Amniotic stem cell (primary cell): ENCODE results near the gene SLIT1.
"Not testable (repeated sequence)": the region's sequence is repeated elsewhere in the genome, so short reads cannot be mapped to it uniquely, and the experiment has no call there.

Source experiments
- DNase-seq: peaks from one replicate; lab custom pipeline; 2025; lab: John Stamatoyannopoulos, UW

SLIT1 gene

DNA sequence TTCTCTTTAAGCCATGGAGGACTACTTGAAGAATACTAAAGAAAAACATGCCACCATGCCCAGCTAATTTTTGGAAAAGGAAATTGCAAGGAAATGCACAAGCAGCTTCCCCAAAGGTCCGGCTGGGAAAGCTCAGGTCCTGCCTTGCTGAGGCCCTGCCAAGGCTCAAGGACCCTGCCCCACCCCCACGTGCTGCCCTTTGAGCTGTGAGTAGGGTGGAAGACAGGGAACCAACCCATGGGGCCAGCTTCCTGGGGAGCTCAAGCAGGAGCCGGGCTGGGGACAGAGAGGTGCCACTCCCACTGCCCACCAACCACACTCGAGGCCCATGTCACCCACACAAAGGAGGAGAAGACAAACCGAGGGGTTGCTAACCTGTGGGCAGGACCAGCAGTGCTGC is 78.2 kb downstream of the SLIT1 start:
- no peak for DNase-seq

DNA sequence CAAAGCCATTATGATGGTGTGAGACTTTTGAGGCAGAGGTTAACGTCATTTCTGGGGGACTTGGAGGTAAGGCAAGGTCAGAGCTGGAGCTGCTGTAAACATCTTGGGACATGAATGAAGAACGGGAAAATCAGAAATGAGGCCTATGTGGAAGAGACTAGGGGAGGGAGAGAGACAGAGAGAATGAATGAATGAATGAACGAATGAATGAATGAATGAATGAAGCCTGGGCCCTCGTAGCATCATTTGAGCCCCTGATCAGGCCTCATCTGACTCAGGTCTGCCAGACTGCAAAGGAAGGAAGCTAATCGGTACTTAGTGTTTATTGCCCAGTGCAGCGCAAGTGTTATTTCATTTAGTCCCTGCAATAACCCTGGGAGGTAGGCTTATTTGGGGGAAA is 79.6 kb downstream of the SLIT1 start:
- no peak for DNase-seq

DNA sequence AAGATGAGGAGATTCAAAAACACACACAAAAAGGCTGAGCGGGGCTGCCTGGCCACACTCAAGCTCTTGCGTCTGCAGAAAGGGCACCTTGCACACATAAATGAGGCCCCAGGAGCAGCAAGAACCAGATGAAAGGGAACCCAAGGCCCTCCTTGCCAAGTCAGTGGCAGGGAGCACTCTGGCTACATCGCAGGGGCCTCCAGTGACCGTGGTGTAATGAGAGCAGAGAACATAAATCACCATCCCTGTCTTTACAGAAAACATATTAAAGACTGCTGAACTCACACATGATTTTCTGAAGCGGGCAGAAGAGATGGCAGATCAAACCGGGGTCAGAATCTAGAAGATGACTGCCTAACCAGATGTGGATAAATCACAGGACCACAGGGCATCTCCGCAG is 80.5 kb downstream of the SLIT1 start:
- no peak for DNase-seq

DNA sequence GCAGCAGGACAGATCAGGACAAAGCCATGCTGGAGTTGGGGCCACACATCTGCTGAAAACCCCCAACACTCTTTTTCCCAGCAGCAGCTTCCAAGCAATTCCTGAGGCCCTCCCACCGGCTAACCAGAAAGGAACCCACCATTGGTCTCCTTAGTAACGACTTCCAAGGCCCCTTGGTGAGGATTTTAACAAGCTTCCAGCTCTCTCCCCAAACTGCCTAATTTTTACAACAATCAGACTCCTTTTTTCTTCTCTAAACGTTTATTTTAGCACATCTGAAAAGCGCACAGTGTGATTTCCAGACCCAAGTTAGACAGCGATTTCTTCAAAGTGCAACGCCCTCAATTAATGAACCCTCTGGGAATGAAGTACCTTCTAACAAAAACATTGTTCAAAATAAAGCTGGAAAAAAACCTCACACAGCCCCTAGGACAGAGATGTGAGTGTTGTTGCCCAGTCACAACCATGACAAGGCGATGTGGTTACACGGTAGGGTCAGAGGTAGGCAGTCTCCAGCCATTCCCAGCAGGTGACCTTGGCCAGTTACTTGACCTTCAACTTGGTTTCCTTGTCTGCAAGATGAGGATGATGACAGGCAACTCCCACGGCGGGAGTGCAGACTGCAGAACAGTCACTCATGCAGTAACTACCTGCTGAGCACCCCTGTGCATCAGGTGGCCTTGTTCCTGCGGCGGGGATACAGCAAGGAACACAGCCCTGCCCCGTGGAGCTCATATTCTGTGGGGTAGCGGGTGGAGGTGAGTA is 82.3 kb downstream of the SLIT1 start:
- no peak for DNase-seq

DNA sequence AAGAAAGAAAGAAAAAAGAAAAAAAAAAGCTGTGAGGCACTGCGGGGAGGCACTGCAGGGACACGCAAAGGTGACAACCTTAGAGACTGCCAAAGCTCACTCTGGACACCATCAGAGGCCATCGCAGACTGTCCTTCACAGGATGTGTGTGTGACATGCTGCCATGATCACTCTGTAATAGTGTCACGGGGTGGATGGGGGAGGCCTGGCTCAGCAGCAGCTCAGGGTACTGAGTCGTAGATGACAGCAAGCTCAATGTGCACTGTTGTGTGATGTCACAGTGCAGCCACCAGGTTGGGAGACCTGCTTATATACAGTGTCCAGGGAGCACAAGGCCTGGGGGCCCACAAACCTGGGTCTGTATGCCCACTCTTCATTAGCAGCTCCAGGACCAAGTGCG is 83.3 kb downstream of the SLIT1 start:
- DNase-seq: no peak

DNA sequence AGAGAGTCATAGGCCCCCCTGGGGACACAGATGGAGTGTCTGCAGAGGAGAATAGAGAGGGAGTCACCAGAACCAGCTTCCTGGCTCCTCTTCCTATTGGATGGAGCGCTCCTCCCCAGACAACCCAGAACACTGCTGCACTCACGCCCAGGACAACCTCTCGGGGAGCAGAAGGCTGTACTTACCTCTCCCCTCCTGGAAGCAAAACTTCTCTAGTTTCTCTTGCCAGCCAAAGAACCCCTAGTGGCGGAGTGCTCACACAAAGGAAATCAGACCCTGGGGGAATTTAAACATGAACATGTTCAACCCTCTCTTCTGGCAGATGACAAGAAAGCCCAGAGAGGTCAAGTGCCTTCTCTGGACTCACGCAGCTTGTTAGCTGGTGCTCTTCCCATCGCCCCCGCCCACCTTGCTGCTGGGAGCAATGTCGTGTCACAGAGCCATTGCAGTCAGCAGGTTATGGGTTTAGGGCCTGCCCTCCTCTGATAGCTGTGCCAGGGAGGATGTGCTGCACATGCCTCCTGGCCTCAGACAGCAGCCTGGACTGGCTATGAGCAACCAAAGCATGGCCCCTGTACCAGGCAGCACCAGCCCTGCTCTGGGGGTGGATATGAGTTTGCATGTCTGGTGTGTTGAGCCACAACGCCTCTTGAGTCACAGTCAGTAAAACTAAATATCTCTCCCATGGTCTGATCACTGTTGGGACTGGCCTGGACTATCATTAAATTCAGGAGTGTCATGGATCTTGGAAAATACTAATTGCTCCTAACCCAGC is 84.4 kb downstream of the SLIT1 start:
- no peak for DNase-seq

DNA sequence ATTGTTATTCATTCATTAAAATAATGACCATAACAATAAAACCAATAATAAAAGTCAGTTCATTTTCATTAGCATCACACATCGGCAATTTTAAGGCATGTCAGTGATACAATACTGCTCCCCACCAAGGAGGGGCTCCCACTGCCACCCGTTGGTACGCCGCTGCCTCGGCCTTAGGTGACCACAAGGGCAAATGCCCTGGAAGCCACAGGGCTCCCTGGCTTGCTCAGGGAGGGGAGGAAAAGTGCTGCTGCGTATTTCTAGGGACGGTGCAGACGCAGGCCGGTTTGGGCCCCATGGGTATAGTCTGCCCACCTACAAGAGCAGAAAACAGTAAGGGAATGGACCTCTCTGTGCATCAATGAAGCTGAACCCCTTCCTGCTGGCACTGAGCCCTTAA is 85.1 kb downstream of the SLIT1 start:
- DNase-seq: no peak

DNA sequence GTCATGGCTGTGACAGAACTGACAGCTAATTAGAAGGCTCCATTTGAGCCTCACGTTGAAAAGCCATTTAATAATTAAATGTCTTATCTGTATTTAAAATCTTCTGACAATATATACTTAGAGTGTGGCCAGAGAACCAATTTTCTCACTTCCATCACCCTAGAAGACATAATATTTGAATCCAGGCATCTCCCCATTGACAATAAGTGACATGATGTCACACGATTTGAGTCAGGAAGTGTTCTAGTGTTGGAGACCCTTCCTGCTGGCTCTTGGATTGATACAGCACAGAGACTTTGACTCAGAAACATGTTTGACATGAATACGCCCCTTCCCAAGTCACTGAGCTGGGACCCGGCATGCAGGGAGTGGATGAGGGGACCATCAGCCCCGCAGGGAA is 85.9 kb downstream of the SLIT1 start:
- DNase-seq: no peak

DNA sequence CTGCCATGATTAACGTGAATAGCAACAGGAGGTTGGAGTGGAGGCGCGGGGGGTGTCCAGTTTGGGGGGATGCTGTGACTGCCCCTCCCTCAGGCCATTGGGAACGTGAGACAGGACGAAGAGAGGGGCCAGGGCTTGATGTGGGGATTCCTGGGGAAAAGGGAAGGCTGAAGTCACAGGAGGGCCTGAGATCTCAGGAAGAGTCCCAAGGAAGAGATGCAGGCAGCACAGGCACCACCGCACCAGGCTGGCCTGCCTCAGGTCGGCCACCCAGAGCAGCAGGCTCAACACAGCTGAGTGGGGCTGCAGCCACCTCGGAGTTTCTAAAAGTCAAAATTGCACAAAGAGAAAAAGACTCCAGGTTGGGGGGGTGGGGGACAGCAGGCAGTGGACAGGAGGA is 86.7 kb downstream of the SLIT1 start:
- DNase-seq: no peak

DNA sequence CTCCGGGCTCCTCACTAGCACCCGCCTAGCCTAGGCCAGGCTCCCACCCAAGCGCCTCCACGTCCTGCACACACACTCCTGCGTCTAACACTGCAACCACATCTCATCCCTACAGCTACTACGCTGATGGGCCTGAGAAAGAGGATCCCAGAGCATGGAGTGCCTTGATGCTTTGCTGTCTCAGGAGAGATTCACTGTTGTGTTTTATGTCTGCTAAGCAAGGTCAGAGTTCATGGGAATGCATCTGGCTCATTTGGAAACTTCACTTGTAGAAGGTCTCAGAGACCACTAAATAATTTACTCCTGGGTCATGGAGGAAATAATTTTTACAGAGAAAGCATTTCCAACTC is 88.7 kb downstream of the SLIT1 start:
- no peak for DNase-seq

DNA sequence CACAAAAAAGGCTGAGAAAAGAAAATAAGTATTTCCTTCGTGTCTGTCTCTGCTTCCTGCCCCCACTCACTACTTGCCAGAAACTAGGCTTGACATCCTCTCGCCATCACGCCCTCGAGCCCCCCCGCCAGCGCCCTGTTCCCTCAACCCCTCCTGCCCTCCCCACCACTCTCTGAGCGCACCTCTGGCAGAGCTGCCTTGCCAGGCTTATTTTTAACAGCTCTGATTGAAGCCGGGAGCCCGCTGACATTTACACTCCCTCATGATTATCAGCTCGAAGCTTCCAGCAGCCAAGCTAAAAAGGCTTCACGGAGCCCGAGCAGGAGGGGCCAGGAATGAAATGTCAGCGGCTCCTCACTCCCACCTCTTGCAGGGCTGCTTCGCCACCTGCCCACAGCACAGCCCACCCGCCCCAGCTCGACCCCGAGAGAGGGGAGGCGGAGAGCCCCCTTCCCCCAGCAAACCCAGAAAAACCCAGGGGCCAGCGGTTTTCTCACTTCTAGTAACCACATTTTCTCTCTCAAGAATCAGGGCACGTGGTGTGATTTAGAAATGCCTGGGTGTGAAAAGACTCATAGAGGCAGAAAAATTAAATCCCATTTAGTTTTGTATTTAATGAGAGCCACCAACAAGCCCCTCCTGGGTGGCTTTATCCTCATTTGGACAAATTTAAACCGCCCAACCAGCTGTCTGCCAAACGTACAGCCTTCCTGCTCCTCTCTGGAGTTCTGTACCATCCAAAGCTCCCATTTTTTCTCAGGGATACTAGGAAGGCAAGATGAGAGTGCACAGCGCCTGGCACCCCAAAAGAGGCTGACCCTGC is 89.3 kb downstream of the SLIT1 start:
- DNase-seq: no peak

DNA sequence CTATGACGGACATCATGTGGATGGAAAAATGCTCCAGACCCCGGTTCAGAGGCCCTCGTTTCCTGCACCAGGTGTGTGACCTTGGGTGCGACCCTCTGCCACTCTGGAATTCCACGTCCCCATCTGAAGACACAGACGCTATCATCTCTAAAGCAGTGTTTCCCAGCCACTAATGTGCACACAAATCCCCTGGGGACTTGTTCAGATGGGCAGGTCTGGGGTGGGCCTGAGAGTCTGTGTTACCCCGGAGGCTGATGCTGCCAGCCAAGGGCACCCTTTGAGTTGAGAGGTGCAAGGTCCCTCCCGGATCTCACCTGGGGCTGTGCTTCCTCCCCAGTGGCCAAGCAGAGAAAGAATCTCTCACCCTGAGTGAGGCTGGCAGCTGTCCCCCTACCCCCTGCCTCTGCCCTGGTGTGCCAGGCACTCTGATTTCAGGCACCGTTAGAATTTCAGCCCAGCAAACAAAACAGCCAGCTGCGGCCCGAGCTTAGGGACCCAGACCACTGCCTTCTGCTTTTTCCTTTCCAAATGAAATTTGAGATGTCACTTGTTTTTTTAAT is 90.0 kb downstream of the SLIT1 start:
- DNase-seq: no peak

DNA sequence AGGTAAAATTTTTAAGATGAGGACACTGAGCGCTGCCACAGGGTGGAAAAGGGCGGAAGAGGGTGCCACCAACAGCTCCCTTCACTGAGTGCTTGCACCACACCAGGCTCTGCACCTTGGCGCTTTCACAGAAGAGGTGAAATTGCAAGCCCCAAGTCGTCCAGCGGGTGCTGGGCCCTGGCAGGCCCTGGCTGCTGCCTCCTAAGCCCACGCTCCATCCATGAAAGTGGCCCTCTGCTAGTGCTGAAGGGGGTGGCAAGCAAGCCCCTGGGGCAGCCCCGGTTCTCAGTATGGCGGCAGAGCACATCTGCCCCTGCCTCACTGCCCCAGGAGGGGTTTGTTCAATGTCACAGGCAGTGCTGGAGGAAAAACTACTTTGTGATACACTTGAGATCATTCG is 95.1 kb downstream of the SLIT1 start:
- no peak for DNase-seq

DNA sequence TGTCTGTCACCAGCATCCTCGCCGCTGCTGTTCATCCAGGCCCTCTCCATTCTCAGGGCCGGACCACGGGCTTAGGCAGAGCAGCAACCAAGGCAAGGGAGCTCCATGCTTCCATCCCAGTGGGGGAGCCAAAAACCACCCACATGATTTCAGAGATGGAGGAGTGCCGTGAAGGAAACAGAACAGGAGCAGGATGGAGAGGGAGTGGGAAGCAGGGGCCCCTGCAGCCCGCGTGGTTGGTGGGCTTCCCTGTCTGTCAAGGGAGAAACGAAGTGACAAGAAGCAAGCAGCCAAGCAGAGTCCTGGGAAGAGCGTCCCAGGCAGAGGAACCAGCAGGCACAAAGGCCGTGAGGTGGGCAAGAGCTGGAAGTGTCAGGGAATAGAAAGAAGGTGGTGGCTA is 95.7 kb downstream of the SLIT1 start:
- no peak for DNase-seq

DNA sequence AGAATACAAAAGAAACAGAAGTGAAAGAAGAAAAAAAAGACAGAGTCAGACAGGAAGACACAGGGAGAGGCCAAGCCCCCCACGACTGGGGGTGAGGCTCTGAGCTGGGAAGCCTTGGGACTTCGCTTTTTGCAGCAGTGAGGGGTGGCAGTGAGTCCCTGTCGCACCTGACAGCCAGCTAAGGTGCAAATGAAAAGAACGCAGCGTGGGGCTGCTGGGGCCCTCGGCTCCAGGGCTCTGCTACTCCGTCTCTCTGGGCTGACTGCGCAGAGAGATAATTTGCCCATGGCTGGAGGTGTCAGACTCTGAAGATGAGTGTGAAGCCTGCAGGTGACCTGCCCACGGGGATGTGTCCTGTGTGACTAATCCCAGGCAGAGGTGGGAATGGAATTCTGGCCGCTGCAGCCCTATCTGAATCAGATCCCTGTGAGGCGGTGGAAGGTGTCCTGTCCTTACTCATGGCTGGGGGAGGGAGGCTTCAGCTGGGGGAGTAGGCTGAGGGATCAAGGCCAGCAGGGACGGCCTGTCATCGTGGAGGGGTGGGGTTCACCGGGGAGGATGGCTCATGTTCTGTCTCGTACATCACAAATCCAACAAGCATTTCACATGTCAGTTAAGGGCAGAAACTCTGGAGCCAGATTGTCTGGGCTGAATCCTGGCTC is 96.4 kb downstream of the SLIT1 start:
- no peak for DNase-seq

DNA sequence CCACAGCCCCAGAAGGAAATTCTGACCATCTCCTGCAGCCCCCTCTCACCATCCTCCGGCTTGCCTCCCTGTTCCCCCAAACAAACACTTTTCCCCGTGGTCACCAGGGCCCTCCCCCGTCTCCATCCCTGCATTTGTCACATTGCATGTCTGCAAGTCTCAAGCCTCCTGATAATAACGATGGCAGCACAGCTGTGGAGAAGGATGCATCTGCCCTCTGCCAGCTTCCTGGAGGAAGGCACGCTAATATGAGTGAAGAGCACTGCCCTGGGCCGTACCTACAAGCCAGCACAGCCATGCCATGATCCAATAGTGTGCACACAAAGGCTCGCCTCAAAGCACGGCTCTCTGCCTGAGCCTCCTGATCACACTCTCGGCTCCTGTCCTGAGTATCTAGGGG is 98.5 kb downstream of the SLIT1 start:
- no peak for DNase-seq

DNA sequence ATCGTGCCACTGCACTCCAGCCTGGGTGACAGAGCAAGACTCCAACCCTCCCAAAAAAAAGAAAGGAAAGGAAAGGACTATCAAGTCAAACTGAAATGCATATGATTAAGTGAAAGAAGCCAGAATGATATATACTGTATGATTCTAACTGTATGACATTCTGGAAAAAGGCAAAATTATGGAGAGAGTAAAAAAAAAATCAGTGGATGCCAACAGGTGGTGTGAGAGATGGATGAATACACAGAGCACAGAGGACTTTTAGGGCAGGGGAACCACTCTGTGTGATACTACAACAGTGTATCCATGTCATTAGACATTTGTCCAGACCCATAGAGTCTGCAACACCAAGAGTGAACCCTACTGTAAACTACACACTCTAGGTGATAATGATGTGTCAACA is 99.2 kb downstream of the SLIT1 start:
- no peak for DNase-seq

DNA sequence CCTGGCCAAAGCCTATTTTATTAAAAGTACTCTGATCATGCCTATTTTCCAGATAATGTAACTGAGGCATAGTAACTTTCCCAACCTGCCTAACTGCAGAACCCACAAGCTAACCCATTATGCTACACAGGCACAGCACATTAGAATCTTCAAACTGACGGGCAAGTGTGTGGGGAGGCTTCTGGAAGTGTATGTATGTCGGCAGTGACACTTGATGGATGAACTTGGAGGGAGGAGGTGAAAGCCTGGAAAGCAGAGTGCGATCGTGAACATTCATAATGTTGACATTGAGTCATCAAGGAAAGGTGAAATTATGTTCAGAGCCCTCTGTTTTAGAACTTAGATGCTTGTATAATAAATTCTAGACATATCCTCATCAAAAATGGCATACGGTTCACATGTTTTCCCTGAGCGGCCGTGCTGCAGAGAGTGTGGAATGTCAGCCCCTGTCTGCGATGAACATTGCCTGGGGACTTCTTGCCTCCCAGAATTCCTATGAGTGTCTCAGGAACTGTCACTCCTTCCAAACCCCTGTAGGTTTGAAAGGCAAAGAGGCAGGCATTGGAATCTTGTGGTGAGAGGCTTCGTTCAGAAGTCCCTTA is 102.4 kb downstream of the SLIT1 start:
- DNase-seq: no peak

DNA sequence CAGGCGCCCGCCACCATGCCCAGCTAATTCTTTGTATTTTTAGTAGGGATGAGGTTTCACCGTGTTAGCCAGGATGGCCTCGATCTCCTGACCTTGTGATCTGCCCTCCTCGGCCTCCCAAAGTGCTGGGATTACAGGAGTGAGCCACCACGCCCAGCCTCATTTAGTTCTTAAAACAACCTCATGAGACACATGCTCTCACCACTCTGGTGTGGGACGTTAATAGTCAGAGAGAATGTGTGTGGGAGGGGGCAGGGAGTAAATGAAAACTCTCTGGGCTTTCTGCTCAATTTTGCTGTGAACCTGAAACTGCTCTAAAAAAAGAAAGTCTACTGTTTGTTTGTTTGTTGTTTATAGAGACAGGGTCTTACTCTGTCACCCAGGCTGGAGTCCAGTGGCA is 103.2 kb downstream of the SLIT1 start:
- not testable (repeated sequence) for DNase-seq

DNA sequence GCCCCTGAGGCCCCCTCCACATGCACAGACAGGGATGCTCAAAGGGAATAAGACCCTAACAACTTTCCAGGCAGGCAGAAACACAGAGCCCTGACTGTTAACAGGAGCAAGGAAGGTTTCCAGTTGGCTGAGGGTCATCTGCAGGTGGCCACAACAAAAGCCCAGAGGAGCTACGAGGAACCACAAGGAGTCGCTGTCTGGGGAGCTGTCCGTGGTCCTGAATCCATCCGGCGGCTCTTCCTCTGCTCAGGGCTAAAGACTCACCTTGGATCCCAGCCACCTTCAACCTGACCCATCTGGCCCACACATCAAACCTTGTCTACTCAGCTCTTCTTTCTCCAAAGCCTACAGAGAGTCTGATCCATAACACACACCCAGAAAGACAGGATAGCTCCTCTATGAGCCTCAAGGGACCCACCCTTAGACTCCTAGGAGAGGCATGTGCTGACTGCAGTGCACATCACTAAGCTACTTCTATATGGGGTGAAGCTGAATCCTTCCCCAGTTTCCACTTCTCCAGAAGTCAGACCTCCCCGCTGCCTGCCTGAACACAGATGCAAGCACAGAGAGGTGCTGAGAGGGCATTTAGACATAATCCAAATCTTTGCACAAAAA is 104.0 kb downstream of the SLIT1 start:
- no peak for DNase-seq
